Upper lobe of left lung (tissue), 4 donors: ENCODE data around the gene ZNF431.

ENCODE experiments used
- CTCF ChIP-seq, 6 experiments: fragments of 450-650 bp in 4 of 6; fragments of 200-600 bp in 2 of 6; sonication (generic) in 2 of 6; IDR thresholded peaks; one replicate each; pipeline ENCODE4 v1.5.1; 2016 to 2019; ENCODE audit warnings: antibody characterized with exemption in 6 of 6
- POLR2A ChIP-seq, 4 donors: fragments of 450-650 bp; IDR thresholded peaks; one replicate each; pipeline ENCODE4 v1.5.1; 2016 to 2017; ENCODE audit warnings: antibody characterized with exemption in 4 of 4, mild to moderate bottlenecking in 2 of 4
- POLR2AphosphoS5 ChIP-seq, 2 donors: sonication (generic); formaldehyde crosslinking; IDR thresholded peaks; one replicate each; pipeline ENCODE4 v1.5.1; 2017; ENCODE audit warnings: antibody characterized with exemption in 2 of 2

- no peak for TF ChIP-seq CTCF (IDR thresholded peaks at IDR 0.05)
- no peak for TF ChIP-seq POLR2A (IDR thresholded peaks at IDR 0.05)
- no peak for TF ChIP-seq POLR2AphosphoS5 (IDR thresholded peaks at IDR 0.05)
Observed at GRCh38 chr19:21149877-21150276, 8.0 kb downstream of the ZNF431 start.
